Astrocyte (in vitro differentiated cells and primary cell): Measurements from ENCODE around the gene TSC22D1.

Source experiments
- CTCF ChIP-seq: IDR thresholded peaks from 2 replicates; pipeline ENCODE4 v1.5.1; 2011; ENCODE audit warnings: low read depth, mild to moderate bottlenecking, inconsistent platforms, low read length, moderate library complexity; ENCODE audit not compliant: insufficient read depth
- EZH2 ChIP-seq: IDR thresholded peaks from 2 replicates; pipeline ENCODE4 v1.6.1; 2012; ENCODE audit warnings: mild to moderate bottlenecking, low read length, inconsistent platforms; ENCODE audit not compliant: insufficient read depth

GRCh38 chr13:44382635-44383145, 193.4 kb downstream of the TSC22D1 start:
- TF ChIP-seq CTCF (no peak), EZH2 (no peak)
